ENCODE measurements around the gene HIVEP2.

GRCh38 chr6:142966294-142966693 lies 21.3 kb upstream of the HIVEP2 start:
- TF ChIP-seq POLR2A (IDR thresholded peaks at IDR 0.05; ENCODE audit: low read depth, low read length) (no peak), PAX5 (IDR thresholded peaks at IDR 0.05; ENCODE audit: insufficient read depth, low read length, severe bottlenecking) (no peak)

Data from GM12891 (cell line).